Measurements from ENCODE around the gene TLE3.

Gene TLE3

GRCh38 chr15:69999392-70000085 lies 98.2 kb downstream of the TLE3 start:
- ATAC-seq (ENCODE audit: insufficient read depth, low read depth), result no peak
- no peak overlapping the region for H3K27ac ChIP-seq (ENCODE audit: low read length)

GRCh38 chr15:69998541-69999391 lies 99.0 kb downstream of the TLE3 start:
- Histone ChIP-seq H2AFZ (ENCODE audit: low read depth, low read length) (no peak overlapping the region), H3K4me3 (ENCODE audit: low read depth in 1 of 2, low read length in 2 of 2) (no peak overlapping the region), H3K79me2 (ENCODE audit: insufficient read depth, low read length) (no peaks in the 10 kb centered on the region), H3K36me3 (ENCODE audit: insufficient read depth, low read length) (no peaks in the 10 kb centered on the region), H3K9ac (ENCODE audit: low read depth, low read length) (no peak overlapping the region), H3K4me1 (ENCODE audit: insufficient read depth, low read length) (no peaks in the 10 kb centered on the region), H3K4me2 (ENCODE audit: insufficient read depth, low read length) (no peak overlapping the region), H3K27me3 (ENCODE audit: insufficient read depth, low read length, poor library complexity) (no peaks in the 10 kb centered on the region), H4K20me1 (ENCODE audit: insufficient read depth, low read length) (no peaks in the 10 kb centered on the region; the same call in 1 of the 2 replicates), H3K27ac (ENCODE audit: low read length) (no peak overlapping the region), H3K9me3 (ENCODE audit: insufficient read depth, low read length, severe bottlenecking) (peaks cover 5% of the 10 kb centered on the region)
- ATAC-seq (ENCODE audit: insufficient read depth, low read depth), result no peak
- DNase-seq, result no peak
- TF ChIP-seq CTCF (IDR thresholded peaks at IDR 0.05; ENCODE audit: borderline replicate concordance, extremely low read depth, low read length, poor library complexity, severe bottlenecking), result no peak

More at GRCh38 chr15:69999392-70000085, 98.2 kb downstream of the TLE3 start:
- peaks cover 5% of the 10 kb centered on the region for H3K9me3 ChIP-seq (ENCODE audit: insufficient read depth, low read length, severe bottlenecking)
- H2AFZ ChIP-seq (ENCODE audit: low read depth, low read length), result no peak overlapping the region
- H3K27me3 ChIP-seq (ENCODE audit: insufficient read depth, low read length, poor library complexity), result no peaks in the 10 kb centered on the region
- no peaks in the 10 kb centered on the region for H3K79me2 ChIP-seq (ENCODE audit: insufficient read depth, low read length)
- no peak for DNase-seq
- no peak overlapping the region for H3K4me2 ChIP-seq (ENCODE audit: insufficient read depth, low read length)
- H3K36me3 ChIP-seq (ENCODE audit: insufficient read depth, low read length), result no peaks in the 10 kb centered on the region
- no peaks in the 10 kb centered on the region for H3K4me1 ChIP-seq (ENCODE audit: insufficient read depth, low read length)
- H3K9ac ChIP-seq (ENCODE audit: low read depth, low read length), result no peak overlapping the region
- TF ChIP-seq EZH2 (IDR thresholded peaks at IDR 0.05; ENCODE audit: borderline replicate concordance, low read depth, low read length, severe bottlenecking), result no peak
- no peaks in the 10 kb centered on the region; the same call in 1 of the 2 replicates for H4K20me1 ChIP-seq (ENCODE audit: insufficient read depth, low read length)
- H3K4me3 ChIP-seq (ENCODE audit: low read depth in 1 of 2, low read length in 2 of 2), result no peak overlapping the region

GRCh38 chr15:69997813-69998212 lies 99.9 kb downstream of the TLE3 start:
- H3K9ac ChIP-seq (ENCODE audit: low read depth, low read length), result no peak overlapping the region
- H4K20me1 ChIP-seq (ENCODE audit: insufficient read depth, low read length), result no peaks in the 10 kb centered on the region; the same call in 1 of the 2 replicates
- TF ChIP-seq EZH2 (IDR thresholded peaks at IDR 0.05; ENCODE audit: borderline replicate concordance, low read depth, low read length, severe bottlenecking) (no peak), CTCF (IDR thresholded peaks at IDR 0.05; ENCODE audit: borderline replicate concordance, extremely low read depth, low read length, poor library complexity, severe bottlenecking) (no peak)
- H3K27ac ChIP-seq (ENCODE audit: low read length), result no peak overlapping the region
- H2AFZ ChIP-seq (ENCODE audit: low read depth, low read length), result no peak overlapping the region
- no peaks in the 10 kb centered on the region for H3K36me3 ChIP-seq (ENCODE audit: insufficient read depth, low read length)
- no peak for DNase-seq
- H3K4me2 ChIP-seq (ENCODE audit: insufficient read depth, low read length), result no peak overlapping the region
- H3K4me3 ChIP-seq (ENCODE audit: low read depth in 1 of 2, low read length in 2 of 2), result no peak overlapping the region
- ATAC-seq (ENCODE audit: insufficient read depth, low read depth), result no peak
- no peaks in the 10 kb centered on the region for H3K27me3 ChIP-seq (ENCODE audit: insufficient read depth, low read length, poor library complexity)
- H3K4me1 ChIP-seq (ENCODE audit: insufficient read depth, low read length), result no peaks in the 10 kb centered on the region
- no peaks in the 10 kb centered on the region for H3K79me2 ChIP-seq (ENCODE audit: insufficient read depth, low read length)
- peaks cover under 1% of the 10 kb centered on the region for H3K9me3 ChIP-seq (ENCODE audit: insufficient read depth, low read length, severe bottlenecking)

Measured in DND-41 (cell line).